Measurements from ENCODE around the gene CXXC5. TPM values are rescaled to one million over a fixed set of nuclear protein-coding genes. Genes with fewer than 3 reads are reported as not detected.

Gene CXXC5
- polyA plus RNA-seq, 1 of the 3 experiments (the other 2 are of a cell fraction) = 47.4 TPM

DNA sequence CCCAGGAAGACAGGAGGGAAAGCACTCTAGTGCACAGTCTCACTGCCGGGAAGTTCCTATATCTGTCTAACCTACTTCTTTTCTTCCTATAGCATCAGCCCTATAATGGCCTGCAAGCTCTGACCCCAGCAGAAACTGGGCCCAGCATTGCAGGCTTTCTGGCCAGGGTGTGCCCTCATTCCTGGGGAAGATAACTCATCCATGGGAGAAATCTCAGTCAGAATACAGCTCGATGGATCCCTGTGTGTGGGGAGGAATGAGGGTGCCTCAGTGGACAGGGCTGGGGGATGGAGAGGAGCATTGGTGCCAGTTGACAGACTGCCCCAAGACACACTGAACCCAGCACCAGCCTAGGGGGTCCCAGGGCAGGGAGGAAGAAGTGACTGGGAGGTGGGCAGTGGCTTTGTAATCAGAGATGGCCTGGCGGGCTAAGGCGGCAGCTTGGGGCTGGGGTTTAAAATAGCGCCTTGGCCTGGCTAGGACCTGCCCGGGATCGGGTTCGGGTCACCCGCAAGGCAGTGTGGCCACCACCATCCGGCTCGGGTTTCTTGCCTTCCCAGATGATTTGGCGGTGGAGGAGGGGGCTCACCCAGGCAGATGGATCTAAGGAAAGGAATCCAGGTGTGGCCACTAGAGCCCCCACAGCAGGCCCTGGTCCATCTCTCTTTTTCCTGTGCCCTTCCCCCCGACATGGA is 7.6 kb upstream of the CXXC5 start (continued):
- TF ChIP-seq GABPA (IDR thresholded peaks at IDR 0.05; ENCODE audit: low read depth) (no peak), RXRA (IDR thresholded peaks at IDR 0.05; ENCODE audit: borderline replicate concordance, low read depth) (no peak), FOXJ3 (CRISPR knock-in tag; IDR thresholded peaks at IDR 0.05) (no peak), SIN3A (IDR thresholded peaks at IDR 0.05; ENCODE audit: borderline replicate concordance, low read depth, low read length) (no peak)
- TF ChIP-seq, protein P1, sequence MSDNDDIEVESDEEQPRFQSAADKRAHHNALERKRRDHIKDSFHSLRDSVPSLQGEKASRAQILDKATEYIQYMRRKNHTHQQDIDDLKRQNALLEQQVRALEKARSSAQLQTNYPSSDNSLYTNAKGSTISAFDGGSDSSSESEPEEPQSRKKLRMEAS (IDR thresholded peaks at IDR 0.05; ENCODE audit: low read depth) = no peak
- TF ChIP-seq, protein P2, sequence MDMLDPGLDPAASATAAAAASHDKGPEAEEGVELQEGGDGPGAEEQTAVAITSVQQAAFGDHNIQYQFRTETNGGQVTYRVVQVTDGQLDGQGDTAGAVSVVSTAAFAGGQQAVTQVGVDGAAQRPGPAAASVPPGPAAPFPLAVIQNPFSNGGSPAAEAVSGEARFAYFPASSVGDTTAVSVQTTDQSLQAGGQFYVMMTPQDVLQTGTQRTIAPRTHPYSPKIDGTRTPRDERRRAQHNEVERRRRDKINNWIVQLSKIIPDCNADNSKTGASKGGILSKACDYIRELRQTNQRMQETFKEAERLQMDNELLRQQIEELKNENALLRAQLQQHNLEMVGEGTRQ (IDR thresholded peaks at IDR 0.05; ENCODE audit: borderline replicate concordance, low read depth, low read length) = no peak

DNA sequence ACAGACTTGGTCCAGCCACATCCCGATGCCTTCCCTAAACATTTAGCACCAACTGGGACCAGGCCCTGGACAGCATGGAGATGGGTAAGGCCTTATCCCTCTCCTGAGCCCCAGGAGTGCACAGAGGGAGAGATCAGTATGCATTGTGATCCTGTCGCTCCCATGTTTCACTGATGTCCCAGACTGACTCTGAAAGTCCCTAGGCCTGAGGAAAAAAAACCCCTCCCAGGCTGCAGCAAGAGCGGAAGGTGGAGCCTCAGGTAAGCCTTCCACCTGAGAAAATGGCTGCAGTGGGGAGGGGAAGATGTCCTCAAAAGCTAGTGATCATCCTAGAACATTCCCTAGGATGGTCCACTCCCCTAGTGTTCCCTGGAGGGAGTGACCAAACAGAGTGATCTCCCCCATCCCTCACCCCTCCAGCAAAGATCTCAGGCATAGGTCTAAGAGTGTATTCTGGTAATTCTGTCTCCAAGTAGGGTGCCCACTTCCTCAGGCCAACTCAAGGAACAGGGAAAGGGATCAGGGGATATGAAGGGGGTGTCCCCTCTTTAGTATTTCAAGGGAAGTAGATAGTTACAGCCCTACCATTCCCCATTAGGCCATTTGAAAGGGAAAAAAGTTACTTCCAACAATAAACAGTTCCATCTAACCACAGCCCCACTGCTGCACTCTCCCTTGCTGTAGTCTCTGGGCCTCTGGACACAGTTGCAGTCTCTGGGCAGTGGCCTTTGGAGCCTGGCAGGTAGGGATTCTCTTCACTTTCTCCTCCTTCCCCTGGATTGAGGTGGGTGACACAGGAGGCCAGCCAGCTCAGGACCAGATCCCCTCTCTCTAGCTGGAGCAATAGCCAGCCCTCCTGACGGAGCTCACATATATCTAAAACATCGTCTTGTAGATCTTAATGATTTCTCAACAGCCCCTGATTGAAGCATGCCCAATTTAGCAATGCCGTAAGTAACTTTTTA is 6.8 kb upstream of the CXXC5 start:
- Histone ChIP-seq H3K9ac (no peak overlapping the region), H2AFZ (ENCODE audit: low read depth) (no peak overlapping the region), H3K27me3 (ENCODE audit: insufficient read depth) (no peaks in the 10 kb centered on the region), H3K4me2 (no peak overlapping the region), H3K27ac (ENCODE audit: low read depth in 2 of 2, low read length in 1 of 2) (no peak overlapping the region), H3K4me1 (ENCODE audit: control insufficient read depth in 1 of 2, insufficient read depth in 2 of 2, low read depth in 1 of 2, low read length in 1 of 2) (peaks cover 32 to 55% of the 10 kb centered on the region in 2 experiments), H3K9me2 (no peaks in the 10 kb centered on the region), H3K79me2 (ENCODE audit: insufficient read depth) (peaks cover 7% of the 10 kb centered on the region; the same call in 1 of the 2 replicates), H3K9me3 (no peaks in the 10 kb centered on the region), H3F3A (replicated peaks; ENCODE audit: insufficient read depth) (peaks cover 22% of the 10 kb centered on the region), H4K20me1 (ENCODE audit: insufficient read depth) (no peaks in the 10 kb centered on the region), H3K4me3 (ENCODE audit: low read depth in 2 of 2, low read length in 1 of 2) (no peak overlapping the region), H3K36me3 (replicated peaks in 1 of 2; ENCODE audit: control insufficient read depth in 1 of 2, insufficient read depth in 2 of 2, low read length in 1 of 2) (no peaks in the 10 kb centered on the region)
- TF ChIP-seq YY1 (IDR thresholded peaks at IDR 0.05; ENCODE audit: low read depth) (no peak), FOXJ3 (CRISPR knock-in tag; IDR thresholded peaks at IDR 0.05) (no peak), TCF12 (IDR thresholded peaks at IDR 0.05) (no peak), GABPA (IDR thresholded peaks at IDR 0.05; ENCODE audit: low read depth) (no peak), SIN3A (IDR thresholded peaks at IDR 0.05; ENCODE audit: borderline replicate concordance, low read depth, low read length) (no peak), RXRA (IDR thresholded peaks at IDR 0.05; ENCODE audit: borderline replicate concordance, low read depth) (no peak), TEAD4 (IDR thresholded peaks at IDR 0.05; ENCODE audit: borderline replicate concordance, insufficient read depth) (no peak), SMC3 (IDR thresholded peaks at IDR 0.05; ENCODE audit: low read depth, low read length) (no peak), FOSL2 (IDR thresholded peaks at IDR 0.05; ENCODE audit: borderline replicate concordance, low read depth) (no peak), POLR2AphosphoS5 (IDR thresholded peaks at IDR 0.05; ENCODE audit: low read depth, low read length) (no peak), MEF2A (IDR thresholded peaks at IDR 0.05; ENCODE audit: borderline replicate concordance, low read depth) (no peak), JUND (IDR thresholded peaks at IDR 0.05) (no peak)
- TF ChIP-seq, protein P3, sequence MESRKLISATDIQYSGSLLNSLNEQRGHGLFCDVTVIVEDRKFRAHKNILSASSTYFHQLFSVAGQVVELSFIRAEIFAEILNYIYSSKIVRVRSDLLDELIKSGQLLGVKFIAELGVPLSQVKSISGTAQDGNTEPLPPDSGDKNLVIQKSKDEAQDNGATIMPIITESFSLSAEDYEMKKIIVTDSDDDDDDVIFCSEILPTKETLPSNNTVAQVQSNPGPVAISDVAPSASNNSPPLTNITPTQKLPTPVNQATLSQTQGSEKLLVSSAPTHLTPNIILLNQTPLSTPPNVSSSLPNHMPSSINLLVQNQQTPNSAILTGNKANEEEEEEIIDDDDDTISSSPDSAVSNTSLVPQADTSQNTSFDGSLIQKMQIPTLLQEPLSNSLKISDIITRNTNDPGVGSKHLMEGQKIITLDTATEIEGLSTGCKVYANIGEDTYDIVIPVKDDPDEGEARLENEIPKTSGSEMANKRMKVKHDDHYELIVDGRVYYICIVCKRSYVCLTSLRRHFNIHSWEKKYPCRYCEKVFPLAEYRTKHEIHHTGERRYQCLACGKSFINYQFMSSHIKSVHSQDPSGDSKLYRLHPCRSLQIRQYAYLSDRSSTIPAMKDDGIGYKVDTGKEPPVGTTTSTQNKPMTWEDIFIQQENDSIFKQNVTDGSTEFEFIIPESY (IDR thresholded peaks at IDR 0.05; ENCODE audit: borderline replicate concordance, low read depth) = no peak
- TF ChIP-seq, protein P2 (IDR thresholded peaks at IDR 0.05; ENCODE audit: borderline replicate concordance, low read depth, low read length) = no peak
- TF ChIP-seq, protein P4, sequence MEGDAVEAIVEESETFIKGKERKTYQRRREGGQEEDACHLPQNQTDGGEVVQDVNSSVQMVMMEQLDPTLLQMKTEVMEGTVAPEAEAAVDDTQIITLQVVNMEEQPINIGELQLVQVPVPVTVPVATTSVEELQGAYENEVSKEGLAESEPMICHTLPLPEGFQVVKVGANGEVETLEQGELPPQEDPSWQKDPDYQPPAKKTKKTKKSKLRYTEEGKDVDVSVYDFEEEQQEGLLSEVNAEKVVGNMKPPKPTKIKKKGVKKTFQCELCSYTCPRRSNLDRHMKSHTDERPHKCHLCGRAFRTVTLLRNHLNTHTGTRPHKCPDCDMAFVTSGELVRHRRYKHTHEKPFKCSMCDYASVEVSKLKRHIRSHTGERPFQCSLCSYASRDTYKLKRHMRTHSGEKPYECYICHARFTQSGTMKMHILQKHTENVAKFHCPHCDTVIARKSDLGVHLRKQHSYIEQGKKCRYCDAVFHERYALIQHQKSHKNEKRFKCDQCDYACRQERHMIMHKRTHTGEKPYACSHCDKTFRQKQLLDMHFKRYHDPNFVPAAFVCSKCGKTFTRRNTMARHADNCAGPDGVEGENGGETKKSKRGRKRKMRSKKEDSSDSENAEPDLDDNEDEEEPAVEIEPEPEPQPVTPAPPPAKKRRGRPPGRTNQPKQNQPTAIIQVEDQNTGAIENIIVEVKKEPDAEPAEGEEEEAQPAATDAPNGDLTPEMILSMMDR (IDR thresholded peaks at IDR 0.05) = no peak
- TF ChIP-seq, protein P1 (IDR thresholded peaks at IDR 0.05; ENCODE audit: low read depth) = no peak
- TF ChIP-seq, protein P5, sequence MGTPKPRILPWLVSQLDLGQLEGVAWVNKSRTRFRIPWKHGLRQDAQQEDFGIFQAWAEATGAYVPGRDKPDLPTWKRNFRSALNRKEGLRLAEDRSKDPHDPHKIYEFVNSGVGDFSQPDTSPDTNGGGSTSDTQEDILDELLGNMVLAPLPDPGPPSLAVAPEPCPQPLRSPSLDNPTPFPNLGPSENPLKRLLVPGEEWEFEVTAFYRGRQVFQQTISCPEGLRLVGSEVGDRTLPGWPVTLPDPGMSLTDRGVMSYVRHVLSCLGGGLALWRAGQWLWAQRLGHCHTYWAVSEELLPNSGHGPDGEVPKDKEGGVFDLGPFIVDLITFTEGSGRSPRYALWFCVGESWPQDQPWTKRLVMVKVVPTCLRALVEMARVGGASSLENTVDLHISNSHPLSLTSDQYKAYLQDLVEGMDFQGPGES (IDR thresholded peaks at IDR 0.05; ENCODE audit: low read depth, low read length) = no peak
- 96% methylated on average over 6 of the region's 6 CpGs for WGBS (ENCODE audit: low lambda C conversion rate)
- CTCF ChIA-PET = interaction anchor here (0.9 to 22.4 kb wide), 7 partner anchors 6 to 126 kb away, joined by 3 to 627 read pairs (median 238); partner anchors contain the start of gene CXXC5
- DNase-seq = peak; percentile 18
- POLR2A ChIA-PET = no interaction called here
